HFF-Myc (cell line): ENCODE data around the gene MROH9.

ENCODE experiments used
- DNase-seq: peaks from one replicate; pipeline ENCODE4 v3.0.0-alpha.2; 2011; ENCODE audit warnings: low read depth; ENCODE audit errors: extremely low read depth
- H3K4me3 ChIP-seq: replicated peaks from 2 replicates; pipeline ENCODE4 v1.5.1; 2011; ENCODE audit warnings: low read depth, mild to moderate bottlenecking, control low read depth, low read length
- CTCF ChIP-seq: IDR thresholded peaks from 2 replicates; pipeline ENCODE4 v1.5.1; 2012; ENCODE audit warnings: mild to moderate bottlenecking, low read depth, low read length, control low read depth; ENCODE audit errors: missing control alignments

Gene MROH9

GRCh38 chr1:171037626-171038025, 102.3 kb downstream of the MROH9 start:
- DNase-seq, result no peak
- H3K4me3 ChIP-seq, result no peak overlapping the region
- no peak for TF ChIP-seq CTCF

GRCh38 chr1:171038284-171038683, 103.0 kb downstream of the MROH9 start:
- H3K4me3 ChIP-seq, result no peak overlapping the region
- no peak for TF ChIP-seq CTCF
- DNase-seq, result no peak

- no peak for TF ChIP-seq CTCF
- no peak for DNase-seq
- no peak overlapping the region for H3K4me3 ChIP-seq
Observed at GRCh38 chr1:171048014-171048413, 112.7 kb downstream of the MROH9 start.

DNA sequence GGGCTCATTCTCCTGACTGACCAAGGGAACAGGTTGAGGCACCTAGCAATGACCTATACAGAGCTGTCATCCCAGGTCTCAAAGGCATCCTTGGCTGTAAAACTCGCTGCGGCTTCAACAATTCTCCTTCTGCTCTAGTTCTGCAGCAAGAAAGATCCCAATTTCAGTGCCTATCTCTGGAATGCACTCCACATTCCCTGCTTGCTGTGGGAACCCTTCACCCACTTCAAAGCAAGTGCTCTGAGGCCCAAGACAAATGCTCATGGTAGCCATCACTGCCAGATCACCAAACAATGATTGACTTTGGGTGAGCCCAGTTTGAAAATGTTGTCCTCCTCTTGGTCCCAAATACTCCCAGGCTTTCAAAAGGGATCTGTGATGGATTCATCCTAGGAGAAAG, 117.6 kb downstream of the MROH9 start:
- no peak overlapping the region for H3K4me3 ChIP-seq
- TF ChIP-seq CTCF, result no peak
- DNase-seq, result no peak

DNA sequence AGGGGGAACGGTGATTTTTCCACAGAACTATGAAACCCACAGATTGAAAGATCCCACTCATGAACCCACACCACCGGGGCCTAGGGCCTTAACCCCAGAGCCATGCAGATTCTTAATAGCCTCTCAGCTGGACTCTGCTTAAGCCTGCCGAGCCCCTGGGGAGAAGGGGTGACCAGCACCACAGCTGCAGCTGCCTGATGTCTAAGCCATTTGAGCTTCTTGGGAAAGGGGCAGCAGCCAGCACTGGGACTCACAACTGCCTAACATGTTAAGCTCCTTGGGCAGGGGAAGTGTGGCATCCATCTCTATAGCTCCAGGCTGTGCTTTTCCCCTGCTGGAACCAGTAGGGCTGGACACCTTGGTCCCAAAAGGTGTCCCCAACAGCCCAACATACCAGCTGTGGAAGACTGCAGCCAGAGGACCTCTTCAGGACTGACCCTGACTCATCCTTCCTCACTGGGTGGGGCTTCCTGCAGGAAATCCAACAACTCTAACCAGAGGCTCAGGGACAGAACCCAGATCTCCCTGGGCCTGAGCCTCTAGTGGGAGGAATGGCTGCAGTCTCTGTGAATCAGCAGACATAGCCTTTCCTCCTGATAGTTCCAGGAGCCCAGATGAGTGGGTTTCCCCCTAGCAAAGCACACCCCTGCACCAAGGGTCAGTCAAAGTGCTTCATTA, 120.8 kb downstream of the MROH9 start:
- H3K4me3 ChIP-seq, result no peak overlapping the region

DNA sequence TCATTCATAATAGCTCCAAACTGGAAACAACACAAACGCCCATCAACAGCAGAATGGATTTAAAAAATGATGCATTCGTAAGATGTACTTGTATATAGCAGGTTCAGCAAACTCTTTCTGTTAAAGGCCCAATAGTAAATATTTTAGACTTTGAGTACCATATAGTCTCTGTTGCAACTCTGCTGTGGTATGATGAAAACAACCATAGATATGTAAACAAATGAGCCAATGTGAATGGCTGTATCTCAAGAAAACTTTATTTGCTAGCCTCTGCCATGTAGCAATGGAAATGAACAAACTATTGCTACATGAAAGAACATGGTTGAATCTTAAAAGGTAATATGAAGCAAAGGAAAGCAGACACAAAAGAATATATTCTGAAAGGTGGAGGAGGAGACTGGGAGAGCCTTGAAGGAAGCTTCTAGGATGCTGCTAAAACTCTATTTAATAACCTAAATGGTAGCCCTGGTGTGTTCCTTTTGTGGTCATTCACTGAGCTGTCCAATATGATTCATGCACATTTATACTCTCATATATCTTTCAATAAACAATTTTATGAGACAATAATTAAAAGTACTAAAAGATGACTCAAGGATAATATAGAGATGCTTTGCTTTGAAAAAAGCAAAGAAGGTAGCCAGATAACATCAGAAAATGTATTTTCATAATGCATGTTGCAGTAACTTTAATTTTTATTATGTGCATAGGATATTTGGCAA, 126.2 kb downstream of the MROH9 start:
- TF ChIP-seq CTCF, result no peak
- no peak for DNase-seq
- no peak overlapping the region for H3K4me3 ChIP-seq

More for the DNA sequence above, 120.8 kb downstream of the MROH9 start:
- no peak for DNase-seq
- TF ChIP-seq CTCF, result no peak
